Kidney (tissue), 14 donors: ENCODE data around the gene CARD11. TPM values are rescaled to one million over a fixed set of nuclear protein-coding genes. Genes with fewer than 3 reads are reported as not detected.

Source experiments
- DNase-seq, 5 donors: peaks; one replicate each; pipeline ENCODE4 v3.0.0-alpha.2; 2013 to 2020
- FAIRE-seq: peaks from 2 replicates; lab custom pipeline; 2012; peaks lifted over from hg19 to GRCh38; lab: Jason Lieb, UNC
- H3K27ac ChIP-seq, 2 donors: one replicate each; pipeline ENCODE4 v1.7.0; 2013; ENCODE audit warnings: low read depth in 2 of 2, low read length in 2 of 2, inconsistent platforms in 1 of 2
- H3K27me3 ChIP-seq: one replicate; pipeline ENCODE4 v1.7.1; 2013; ENCODE audit warnings: low read length, inconsistent platforms; ENCODE audit not compliant: control insufficient read depth, insufficient read depth
- H3K36me3 ChIP-seq, 3 donors: one replicate each; pipeline versions ENCODE4 v1.7.0 to v1.7.1; 2013; ENCODE audit warnings: low read length in 3 of 3, control low read depth in 1 of 3, inconsistent platforms in 1 of 3; ENCODE audit not compliant: insufficient read depth in 3 of 3, control insufficient read depth in 2 of 3
- H3K4me1 ChIP-seq, 3 donors: one replicate each; pipeline versions ENCODE4 v1.7.0 to v1.7.1; 2013; ENCODE audit warnings: low read length in 3 of 3, inconsistent platforms in 1 of 3, low read depth in 1 of 3; ENCODE audit not compliant: control insufficient read depth in 2 of 3, insufficient read depth in 2 of 3
- H3K4me3 ChIP-seq, 3 donors: one replicate each; pipeline versions ENCODE4 v1.7.0 to v1.8.1; 2013; ENCODE audit warnings: low read length in 3 of 3, control low read depth in 1 of 3, inconsistent platforms in 1 of 3
- H3K9ac ChIP-seq, 3 donors: one replicate each; pipeline versions ENCODE4 v1.7.0 to v1.7.1; 2013; ENCODE audit warnings: low read length in 3 of 3, control low read depth in 1 of 3, inconsistent platforms in 1 of 3
- H3K9me3 ChIP-seq, 3 donors: one replicate each; pipeline versions ENCODE4 v1.7.0 to v1.7.1; 2013; ENCODE audit warnings: low read length in 3 of 3, control low read depth in 1 of 3, inconsistent platforms in 1 of 3; ENCODE audit not compliant: control insufficient read depth in 2 of 3, insufficient read depth in 1 of 3
- intact Hi-C: fragments of 100-400 bp; cut with DNase I; formaldehyde crosslinking; loops from one replicate; pipeline ENCODE4 v1.11.1; 2022
- polyA plus RNA-seq: library from polyadenylated mRNA; stranded (reverse); fragments of 350-450 nt; fragmentation: Illumina TruSeq; extraction: RNeasy Lipid Tissue Mini Kit (QIAGEN cat#74804); gene quantifications from one replicate; pipeline ENCODE4 v1.2.3, GENCODE V29; 2014; ENCODE audit warnings: low read depth, low replicate concordance; ENCODE audit not compliant: insufficient read depth
- total RNA-seq: library from RNA; stranded (reverse); fragmentation: NEBNext Ultra II Directional; extraction: Animal tissue kit (Norgen Biotek cat#: 25700); gene quantifications from one replicate; pipeline ENCODE4 v1.2.1, GENCODE V29; 2021
- TF ChIP-seq, protein P1 (sequence below): IDR thresholded peaks from 3 replicates; pipeline ENCODE4 v1.5.1; 2012; ENCODE audit warnings: mild to moderate bottlenecking, moderate library complexity, borderline replicate concordance; ENCODE audit not compliant: insufficient read depth; ENCODE audit errors: extremely low read depth
- donor health status: control.
- donor health status: control.
- donor health status: control.
- donor health status: control.
- donor health status: control.
- donor health status: DM: yes; HTN: yes; CAD: no.
- donor health status: Normal renal cell carcinoma (clear cell type).

CARD11 gene
- total and polyA plus RNA-seq, 2 donors from 2014 or later: 0.22 to 9.6 TPM

DNA sequence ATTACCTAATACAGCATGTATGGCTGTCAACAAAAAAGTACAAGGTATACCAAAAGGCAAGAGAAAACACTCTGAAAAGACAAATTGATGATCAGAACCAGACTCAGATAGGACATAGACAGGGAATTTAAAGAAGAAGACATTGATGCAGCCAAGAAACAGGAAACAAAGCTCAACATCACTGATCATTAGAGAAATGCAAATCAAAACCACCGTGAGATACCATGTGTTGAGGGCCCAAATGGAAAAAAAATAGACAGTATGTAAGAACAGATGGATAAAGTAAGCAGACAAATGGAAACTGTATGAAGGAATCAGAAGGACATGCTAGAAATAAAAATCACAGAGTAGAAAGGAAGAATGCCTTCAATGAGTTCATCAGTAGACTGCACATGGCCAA lies 23.3 kb downstream of the CARD11 start:
- intact Hi-C loops: no loop called here

DNA sequence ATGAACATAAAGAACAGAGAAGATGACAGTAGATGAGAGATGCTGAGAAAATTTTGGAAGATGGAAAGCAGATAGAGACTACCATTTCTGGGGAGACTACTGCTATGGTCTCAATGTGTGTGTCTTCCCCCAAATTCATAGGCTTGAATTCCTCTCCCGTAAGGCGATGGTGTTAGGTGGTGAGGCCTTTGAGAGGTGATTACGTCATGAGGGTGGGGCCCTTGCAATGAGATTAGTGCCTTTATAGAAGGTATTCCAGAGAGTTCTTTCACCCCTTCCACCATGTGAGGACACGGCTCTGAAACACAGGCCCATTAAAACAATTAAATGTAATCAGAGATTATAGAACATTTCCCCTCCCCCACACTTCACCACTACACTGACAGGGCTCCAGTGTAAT lies 23.9 kb downstream of the CARD11 start:
- Histone ChIP-seq H3K36me3 (no peaks in the 10 kb centered on the region), H3K4me3 (no peak overlapping the region), H3K27me3 (no peaks in the 10 kb centered on the region), H3K4me1 (no peaks in the 10 kb centered on the region), H3K9me3 (peaks cover 0 to 17% (median 2%) of the 10 kb centered on the region in 3 donors), H3K9ac (no peak overlapping the region), H3K27ac (no peak overlapping the region)
- no peak for FAIRE-seq
- intact Hi-C loops: no loop called here
- TF ChIP-seq, protein P1, sequence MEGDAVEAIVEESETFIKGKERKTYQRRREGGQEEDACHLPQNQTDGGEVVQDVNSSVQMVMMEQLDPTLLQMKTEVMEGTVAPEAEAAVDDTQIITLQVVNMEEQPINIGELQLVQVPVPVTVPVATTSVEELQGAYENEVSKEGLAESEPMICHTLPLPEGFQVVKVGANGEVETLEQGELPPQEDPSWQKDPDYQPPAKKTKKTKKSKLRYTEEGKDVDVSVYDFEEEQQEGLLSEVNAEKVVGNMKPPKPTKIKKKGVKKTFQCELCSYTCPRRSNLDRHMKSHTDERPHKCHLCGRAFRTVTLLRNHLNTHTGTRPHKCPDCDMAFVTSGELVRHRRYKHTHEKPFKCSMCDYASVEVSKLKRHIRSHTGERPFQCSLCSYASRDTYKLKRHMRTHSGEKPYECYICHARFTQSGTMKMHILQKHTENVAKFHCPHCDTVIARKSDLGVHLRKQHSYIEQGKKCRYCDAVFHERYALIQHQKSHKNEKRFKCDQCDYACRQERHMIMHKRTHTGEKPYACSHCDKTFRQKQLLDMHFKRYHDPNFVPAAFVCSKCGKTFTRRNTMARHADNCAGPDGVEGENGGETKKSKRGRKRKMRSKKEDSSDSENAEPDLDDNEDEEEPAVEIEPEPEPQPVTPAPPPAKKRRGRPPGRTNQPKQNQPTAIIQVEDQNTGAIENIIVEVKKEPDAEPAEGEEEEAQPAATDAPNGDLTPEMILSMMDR: no peak
- no peak for DNase-seq

More for the DNA sequence above, 23.3 kb downstream of the CARD11 start:
- Histone ChIP-seq H3K9me3 (peaks cover 0 to 18% (median 2%) of the 10 kb centered on the region in 3 donors), H3K27ac (no peak overlapping the region), H3K9ac (no peak overlapping the region), H3K4me1 (no peaks in the 10 kb centered on the region), H3K4me3 (no peak overlapping the region), H3K36me3 (no peaks in the 10 kb centered on the region), H3K27me3 (no peaks in the 10 kb centered on the region)
- FAIRE-seq (no peak), DNase-seq (no peak)
- TF ChIP-seq, protein P1: no peak

DNA sequence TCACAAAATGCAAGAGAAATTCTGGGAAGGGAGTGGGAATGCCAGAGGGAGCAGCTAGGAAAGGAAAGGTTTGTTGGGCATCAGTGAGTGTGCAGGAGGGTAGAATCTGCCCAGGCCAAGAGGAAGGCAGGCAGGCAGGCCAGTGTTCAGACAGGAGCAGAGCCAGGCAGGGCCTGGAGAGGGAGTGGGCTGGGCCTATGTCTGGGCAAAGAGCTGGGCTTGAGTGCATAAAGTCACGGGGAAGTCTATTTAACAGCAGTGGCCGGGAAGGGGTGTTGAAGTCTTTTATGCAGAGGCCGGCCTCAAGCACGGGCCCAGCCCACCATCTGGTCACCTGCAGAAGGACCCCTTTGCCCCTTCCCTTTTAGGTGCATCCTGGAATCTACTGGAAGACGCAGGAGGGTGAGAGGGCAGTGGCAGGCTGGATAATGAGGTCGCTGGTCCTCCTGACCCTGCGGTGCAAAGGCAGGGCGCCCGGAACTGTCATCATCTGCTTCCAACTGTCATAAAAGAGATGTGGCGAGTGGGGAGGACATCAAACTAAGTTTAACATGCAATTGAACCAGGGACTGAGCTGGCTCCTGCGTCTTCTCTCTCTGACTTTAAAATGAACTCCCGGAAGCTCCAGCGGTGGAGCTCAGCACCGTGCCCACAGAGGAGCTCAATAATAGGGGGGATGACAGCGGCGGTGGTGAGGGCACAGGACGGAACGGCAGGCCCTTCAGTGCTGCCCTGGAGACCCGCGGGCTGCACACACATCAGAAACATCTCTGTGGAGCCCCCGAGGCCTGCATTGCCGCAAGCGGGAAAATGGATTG lies 29.5 kb downstream of the CARD11 start:
- H3K27ac ChIP-seq: no peak overlapping the region
- H3K36me3 ChIP-seq: no peaks in the 10 kb centered on the region
- TF ChIP-seq, protein P1: no peak
- H3K9me3 ChIP-seq: peaks cover 0 to 2% (median 2%) of the 10 kb centered on the region in 3 donors
- intact Hi-C loops: no loop called here
- DNase-seq (peak in 1 of 5 donors; percentile 29), FAIRE-seq (no peak)
- H3K4me1 ChIP-seq: no peaks in the 10 kb centered on the region
- no peaks in the 10 kb centered on the region for H3K27me3 ChIP-seq
- H3K4me3 ChIP-seq: no peak overlapping the region
- no peak overlapping the region for H3K9ac ChIP-seq
